HG03045 (cell line): ENCODE results near the gene SLC36A2.
"Not testable (repeated sequence)": the region's sequence is repeated elsewhere in the genome, so short reads cannot be mapped to it uniquely, and the experiment has no call there.

Experiments used
- ATAC-seq: cut with Tn5 transposase; IDR thresholded peaks from one replicate; pipeline ENCODE4 v1.9.1; 2021; ENCODE audit warnings: mild to moderate bottlenecking, moderate library complexity; ENCODE audit not compliant: unreplicated experiment

Gene SLC36A2

GRCh38 chr5:151327585-151327984, 19.8 kb downstream of the SLC36A2 start:
- ATAC-seq, result no peak

GRCh38 chr5:151326266-151326665, 21.1 kb downstream of the SLC36A2 start:
- no peak for ATAC-seq

GRCh38 chr5:151320481-151320880, 26.9 kb downstream of the SLC36A2 start:
- no peak for ATAC-seq

- no peak for ATAC-seq
Observed at GRCh38 chr5:151318850-151319732, 28.3 kb downstream of the SLC36A2 start.

GRCh38 chr5:151317871-151318270, 29.5 kb downstream of the SLC36A2 start:
- ATAC-seq, result no peak

- ATAC-seq, result peak; percentile 63
Observed at GRCh38 chr5:151315998-151316597, 31.3 kb downstream of the SLC36A2 start.

- ATAC-seq, result no peak
Observed at GRCh38 chr5:151313357-151313756, 34.0 kb downstream of the SLC36A2 start.

- no peak for ATAC-seq
Observed at GRCh38 chr5:151312756-151313324, 34.5 kb downstream of the SLC36A2 start.

- ATAC-seq, result no peak
Observed at GRCh38 chr5:151310932-151311331, 36.4 kb downstream of the SLC36A2 start.

GRCh38 chr5:151309821-151310220, 37.5 kb downstream of the SLC36A2 start:
- not testable (repeated sequence) for ATAC-seq

- not testable (repeated sequence) for ATAC-seq
Observed at GRCh38 chr5:151309266-151309665, 38.1 kb downstream of the SLC36A2 start.

- ATAC-seq, result no peak
Observed at GRCh38 chr5:151303666-151304065, 43.7 kb downstream of the SLC36A2 start, which contains the start of gene SLC36A3. SLC36A3 (minus strand) TSS chr5:151303766; CDS start chr5:151303354, 412 bp downstream.

- ATAC-seq, result no peak
Observed at GRCh38 chr5:151298063-151298855, 49.1 kb downstream of the SLC36A2 start.

- ATAC-seq, result no peak
Observed at GRCh38 chr5:151296974-151297373, 50.4 kb downstream of the SLC36A2 start.

- ATAC-seq, result no peak
Observed at GRCh38 chr5:151296478-151296830, 50.9 kb downstream of the SLC36A2 start.

GRCh38 chr5:151295791-151296477, 51.4 kb downstream of the SLC36A2 start:
- no peak for ATAC-seq

GRCh38 chr5:151295138-151295537, 52.2 kb downstream of the SLC36A2 start:
- no peak for ATAC-seq

GRCh38 chr5:151293624-151294023, 53.7 kb downstream of the SLC36A2 start:
- no peak for ATAC-seq

GRCh38 chr5:151288180-151288579, 59.2 kb downstream of the SLC36A2 start:
- ATAC-seq, result no peak

- ATAC-seq, result no peak
Observed at GRCh38 chr5:151286246-151286645, 61.1 kb downstream of the SLC36A2 start.
